Measurements from ENCODE around the gene RBM38. TPM values are rescaled to one million over a fixed set of nuclear protein-coding genes. Genes with fewer than 3 reads are reported as not detected.

RBM38 gene
- total and polyA plus RNA-seq, 8 donors, result 16.8 to 29.5 (median 19.9) TPM

- intact Hi-C loops (cut with DNase I), result no loop called here
- no peak for ATAC-seq
- no peak overlapping the region for H3K27ac ChIP-seq
These were observed 29.5 kb downstream of the RBM38 start for GRCh38 chr20:57420571-57421252.

DNA sequence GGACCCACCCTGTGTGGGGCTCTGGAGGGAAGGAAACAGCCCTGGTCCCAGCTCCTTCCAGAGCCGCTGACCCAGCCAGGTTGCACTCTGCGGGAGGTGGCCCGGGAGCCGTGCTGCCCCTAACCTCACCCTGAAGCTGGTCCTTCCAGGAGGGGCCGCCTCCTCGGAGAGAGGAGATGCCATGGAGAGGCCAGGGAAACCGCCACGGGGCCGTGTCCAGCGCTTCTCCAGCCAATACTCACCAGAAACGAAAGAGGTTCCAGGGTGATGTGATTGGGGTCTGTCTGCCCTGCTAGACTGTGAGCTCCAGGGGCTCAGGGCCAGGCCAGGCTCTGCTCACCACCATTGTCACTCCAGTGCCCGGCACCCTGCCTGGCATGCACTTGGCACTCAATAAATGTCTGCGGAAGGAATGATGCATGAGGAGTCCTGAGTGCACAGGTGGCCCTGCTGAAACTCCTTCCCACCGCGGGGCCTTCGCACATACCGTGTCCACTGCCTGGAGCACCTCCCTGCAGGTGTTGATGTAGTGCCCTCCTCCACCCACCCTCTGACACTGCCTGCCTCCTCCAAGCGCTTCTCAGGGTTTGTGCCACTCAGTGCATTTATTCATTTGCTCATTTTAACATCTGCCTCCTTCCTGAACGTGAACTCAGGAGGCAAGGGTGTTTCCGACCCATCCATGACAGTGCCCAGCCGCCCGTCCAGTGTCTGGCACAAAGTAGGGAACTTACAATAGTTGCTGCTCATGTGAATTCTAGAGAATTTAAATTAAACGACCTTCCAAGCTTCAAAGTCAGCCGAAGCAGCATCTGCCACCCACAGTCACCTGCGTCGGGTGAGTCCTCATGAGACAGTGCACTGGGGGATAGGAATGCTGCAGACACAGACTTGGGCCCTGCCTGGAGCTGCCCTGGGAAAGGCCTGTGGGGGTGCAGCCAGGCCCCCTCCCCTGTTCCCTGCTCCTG, 30.3 kb downstream of the RBM38 start:
- Histone ChIP-seq H3K36me3 (no peaks in the 10 kb centered on the region), H3K27ac (no peak overlapping the region), H3K4me3 (no peak overlapping the region), H3K4me1 (peaks cover 0 to 9% of the 10 kb centered on the region in 2 donors), H3K27me3 (peaks cover 0 to 10% of the 10 kb centered on the region in 2 donors), H3K9me3 (no peaks in the 10 kb centered on the region)
- intact Hi-C loops (cut with DNase I), result no loop called here
- DNase-seq (peak in 1 of 4 donors; percentile 67), ATAC-seq (no peak)
- TF ChIP-seq, protein P1, sequence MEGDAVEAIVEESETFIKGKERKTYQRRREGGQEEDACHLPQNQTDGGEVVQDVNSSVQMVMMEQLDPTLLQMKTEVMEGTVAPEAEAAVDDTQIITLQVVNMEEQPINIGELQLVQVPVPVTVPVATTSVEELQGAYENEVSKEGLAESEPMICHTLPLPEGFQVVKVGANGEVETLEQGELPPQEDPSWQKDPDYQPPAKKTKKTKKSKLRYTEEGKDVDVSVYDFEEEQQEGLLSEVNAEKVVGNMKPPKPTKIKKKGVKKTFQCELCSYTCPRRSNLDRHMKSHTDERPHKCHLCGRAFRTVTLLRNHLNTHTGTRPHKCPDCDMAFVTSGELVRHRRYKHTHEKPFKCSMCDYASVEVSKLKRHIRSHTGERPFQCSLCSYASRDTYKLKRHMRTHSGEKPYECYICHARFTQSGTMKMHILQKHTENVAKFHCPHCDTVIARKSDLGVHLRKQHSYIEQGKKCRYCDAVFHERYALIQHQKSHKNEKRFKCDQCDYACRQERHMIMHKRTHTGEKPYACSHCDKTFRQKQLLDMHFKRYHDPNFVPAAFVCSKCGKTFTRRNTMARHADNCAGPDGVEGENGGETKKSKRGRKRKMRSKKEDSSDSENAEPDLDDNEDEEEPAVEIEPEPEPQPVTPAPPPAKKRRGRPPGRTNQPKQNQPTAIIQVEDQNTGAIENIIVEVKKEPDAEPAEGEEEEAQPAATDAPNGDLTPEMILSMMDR (IDR thresholded peaks at IDR 0.05), result no peak

More at GRCh38 chr20:57420571-57421252, 29.5 kb downstream of the RBM38 start:
- H3K4me1 ChIP-seq, result peaks cover 0 to 8% of the 10 kb centered on the region in 2 donors
- peaks cover 0 to 10% of the 10 kb centered on the region in 2 donors for H3K27me3 ChIP-seq
- DNase-seq, result peak in 1 of 4 donors; percentile 56
- TF ChIP-seq, protein P1 (IDR thresholded peaks at IDR 0.05), result no peak
- H3K9me3 ChIP-seq, result no peaks in the 10 kb centered on the region
- no peak overlapping the region for H3K4me3 ChIP-seq
- no peaks in the 10 kb centered on the region for H3K36me3 ChIP-seq

GRCh38 chr20:57422254-57422653, 31.1 kb downstream of the RBM38 start:
- TF ChIP-seq, protein P1 (IDR thresholded peaks at IDR 0.05), result no peak
- Histone ChIP-seq H3K9me3 (no peaks in the 10 kb centered on the region), H3K4me1 (peaks cover 0 to 9% of the 10 kb centered on the region in 2 donors), H3K27ac (no peak overlapping the region), H3K4me3 (no peak overlapping the region), H3K27me3 (peaks cover 0 to 10% of the 10 kb centered on the region in 2 donors), H3K36me3 (no peaks in the 10 kb centered on the region)
- DNase-seq, result no peak
- intact Hi-C loops (cut with DNase I), result no loop called here
- no peak for ATAC-seq

DNA sequence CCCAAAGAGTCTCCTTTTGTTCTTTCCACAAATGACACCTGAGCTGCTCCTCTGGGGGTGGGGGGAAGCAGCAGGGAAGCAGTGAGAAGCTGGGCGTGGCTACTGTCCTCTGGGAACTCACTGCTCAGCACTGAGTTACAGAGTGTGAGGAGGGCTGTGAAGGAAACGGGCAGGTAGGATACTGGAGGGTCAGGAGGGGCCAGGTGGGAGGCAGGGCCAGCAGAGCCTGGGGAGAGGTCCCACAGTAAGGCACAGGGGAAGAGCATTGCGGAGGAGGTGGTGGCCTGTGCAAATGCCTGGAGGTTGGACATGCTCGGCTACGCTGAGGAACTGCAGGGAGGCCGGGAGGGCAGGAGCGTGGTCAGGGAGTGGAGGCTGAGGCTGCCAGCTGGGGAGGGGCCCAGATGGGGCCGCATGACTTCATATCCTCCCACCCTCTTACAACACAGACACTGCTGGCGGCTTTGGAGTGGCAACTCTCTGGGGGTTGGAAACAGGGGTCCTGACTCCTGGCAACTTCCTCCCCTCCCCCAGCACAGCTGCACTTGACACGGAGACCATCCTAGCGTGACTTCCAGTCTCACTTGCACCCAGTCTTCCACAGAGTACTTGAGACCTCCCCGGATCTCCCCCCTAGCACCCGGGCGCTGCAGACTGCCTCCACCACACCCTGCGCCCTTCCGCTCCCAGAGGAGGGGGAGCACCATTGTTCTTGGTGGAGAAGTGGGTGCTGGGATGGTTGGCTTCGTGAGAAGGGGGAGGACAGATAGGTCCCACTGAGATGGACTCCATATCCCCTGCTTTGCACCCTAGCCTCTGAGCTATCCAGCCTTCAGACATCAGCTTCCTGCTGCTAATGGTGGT, 34.2 kb downstream of the RBM38 start:
- intact Hi-C loops (cut with DNase I), result no loop called here
- no peak for ATAC-seq
- DNase-seq, result peak in 1 of 4 donors; percentile 68
- Histone ChIP-seq H3K27ac (no peak overlapping the region), H3K9me3 (no peaks in the 10 kb centered on the region), H3K4me1 (peaks cover 0 to 20% of the 10 kb centered on the region in 2 donors), H3K27me3 (peaks cover 0 to 10% of the 10 kb centered on the region in 2 donors), H3K4me3 (no peak overlapping the region), H3K36me3 (no peaks in the 10 kb centered on the region)
- TF ChIP-seq, protein P1 (IDR thresholded peaks at IDR 0.05), result no peak

All from left lung (tissue), 10 donors.